B cell (primary cell): ENCODE measurements around the gene CLDN4. TPM values are rescaled to one million over a fixed set of nuclear protein-coding genes. Genes with fewer than 3 reads are reported as not detected.

Experiments
- ATAC-seq: fragments of 200-7000 bp; cut with Tn5 transposase; one replicate; pipeline ENCODE4 v1.10.0; 2021; ENCODE audit warnings: low read depth, mild to moderate bottlenecking, moderate number of reproducible peaks, moderate library complexity
- CTCF ChIA-PET: fragments of 350-600 bp; sonication (Branson Sonifier 250); formaldehyde crosslinking; loops from one replicate; lab custom pipeline; 2021; ENCODE audit warnings: antibody characterized with exemption, inconsistent platforms; lab: Charles Lee
- POLR2A ChIA-PET: fragments of 350-600 bp; sonication (Branson Sonifier 250); formaldehyde crosslinking; loops from one replicate; lab custom pipeline; 2021; ENCODE audit warnings: antibody characterized with exemption; lab: Charles Lee
- DNase-seq: peaks from one replicate; pipeline ENCODE4 v3.0.0; 2013
- H2AFZ ChIP-seq: 2 replicates; pipeline ENCODE4 v1.6.1; 2012; ENCODE audit warnings: mild to moderate bottlenecking, low read depth, low read length; ENCODE audit not compliant: insufficient read depth, poor library complexity, severe bottlenecking
- H3K27ac ChIP-seq, 2 donors: 1 replicate in 1 of 2; 2 replicates in 1 of 2; pipeline ENCODE4 v1.5.1; 2012 to 2013; ENCODE audit warnings: low read length in 2 of 2, mild to moderate bottlenecking in 2 of 2, moderate library complexity in 1 of 2
- H3K27me3 ChIP-seq, 4 experiments: fragments of 200-600 bp in 1 of 4; sonication (generic) in 1 of 4; replicated peaks in 1 of 4; 1 replicate in 2 of 4; 2 replicates in 2 of 4; pipeline versions ENCODE4 v1.6.1 to v1.7.0; 2013 to 2016; ENCODE audit warnings: low read length in 3 of 4, mild to moderate bottlenecking in 2 of 4, mixed read lengths in 1 of 4, moderate library complexity in 1 of 4; ENCODE audit not compliant: insufficient read depth in 4 of 4, control insufficient read depth in 3 of 4; ENCODE audit errors: control extremely low read depth in 1 of 4
- H3K36me3 ChIP-seq, 2 experiments: replicated peaks in 1 of 2; 1 replicate in 1 of 2; 2 replicates in 1 of 2; pipeline versions ENCODE4 v1.6.1 to v1.7.1; 2013; ENCODE audit warnings: low read length in 1 of 2; ENCODE audit not compliant: insufficient read depth in 2 of 2, control insufficient read depth in 1 of 2; ENCODE audit errors: control extremely low read depth in 1 of 2, extremely low read depth in 1 of 2
- H3K4me1 ChIP-seq, 2 donors: fragments of 200-600 bp in 1 of 2; sonication (generic) in 1 of 2; 1 replicate in 1 of 2; 2 replicates in 1 of 2; pipeline versions ENCODE4 v1.5.1 to v1.6.1; 2013 to 2017; ENCODE audit warnings: low read length in 2 of 2; ENCODE audit not compliant: control insufficient read depth in 2 of 2, insufficient read depth in 2 of 2
- H3K4me2 ChIP-seq: replicated peaks from 2 replicates; pipeline ENCODE3; 2012; ENCODE audit warnings: mild to moderate bottlenecking, low read depth, low read length; ENCODE audit not compliant: poor library complexity, severe bottlenecking
- H3K4me3 ChIP-seq, 5 experiments: fragments of 200-600 bp in 1 of 5; sonication (generic) in 1 of 5; 1 replicate in 3 of 5; 2 replicates in 2 of 5; pipeline versions ENCODE4 v1.5.1 to v1.7.0; 2011 to 2016; ENCODE audit warnings: low read length in 4 of 5, mild to moderate bottlenecking in 4 of 5, low read depth in 2 of 5, control low read depth in 1 of 5, moderate library complexity in 1 of 5; ENCODE audit not compliant: insufficient read depth in 1 of 5; ENCODE audit errors: control extremely low read depth in 1 of 5, extremely low read depth in 1 of 5
- H3K79me2 ChIP-seq: fragments of 200-600 bp; sonication (generic); one replicate; pipeline ENCODE4 v1.6.0; 2016; ENCODE audit warnings: low read length; ENCODE audit not compliant: control insufficient read depth, insufficient read depth
- H3K9ac ChIP-seq: fragments of 200-600 bp; sonication (generic); 2 replicates; pipeline ENCODE4 v1.6.1; 2017; ENCODE audit warnings: mild to moderate bottlenecking, low read length, moderate library complexity
- H3K9me3 ChIP-seq, 3 donors: one replicate each; pipeline versions ENCODE4 v1.6.1 to v1.7.1; 2013; ENCODE audit warnings: low read length in 2 of 3; ENCODE audit not compliant: control insufficient read depth in 2 of 3, insufficient read depth in 1 of 3; ENCODE audit errors: control extremely low read depth in 1 of 3
- H4K20me1 ChIP-seq: 2 replicates; pipeline ENCODE4 v1.6.0; 2012; ENCODE audit warnings: mild to moderate bottlenecking, low read length; ENCODE audit not compliant: insufficient read depth, control insufficient read depth, poor library complexity, severe bottlenecking
- H3K27ac Mint-ChIP-seq: one replicate; pipeline ENCODE4 v1.8.0; 2021; ENCODE audit warnings: mixed read lengths
- H3K27me3 Mint-ChIP-seq: one replicate; pipeline ENCODE4 v1.8.0; 2021; ENCODE audit warnings: mixed read lengths
- H3K4me1 Mint-ChIP-seq: one replicate; pipeline ENCODE4 v1.8.0; 2021; ENCODE audit warnings: mixed read lengths
- H3K4me3 Mint-ChIP-seq: one replicate; pipeline ENCODE4 v1.8.0; 2021; ENCODE audit warnings: mixed read lengths
- H3K9me3 Mint-ChIP-seq: one replicate; pipeline ENCODE4 v1.8.0; 2022; ENCODE audit warnings: mixed read lengths; ENCODE audit not compliant: insufficient read depth
- EZH2 ChIP-seq: IDR thresholded peaks from 2 replicates; pipeline ENCODE4 v1.6.1; 2012; ENCODE audit warnings: borderline replicate concordance, low read depth, mild to moderate bottlenecking, moderate library complexity, low read length; ENCODE audit not compliant: insufficient read depth, poor library complexity, severe bottlenecking
- WGBS: methylation state at CpG from one replicate; pipeline ENCODE4 v1.1.5; 2013; ENCODE audit warnings: missing lambda C conversion rate; ENCODE audit not compliant: insufficient coverage; 5-methylcytosine and 5-hydroxymethylcytosine counted together
- intact Hi-C: fragments of 100-400 bp; cut with micrococcal nuclease; formaldehyde crosslinking; loops from one replicate; pipeline ENCODE4 v1.10.0; 2022
- polyA plus RNA-seq: library from polyadenylated mRNA; depleted of rRNA; stranded (reverse); fragments of >200 nt; gene quantifications from 2 replicates; pipeline ENCODE4 v1.2.3, GENCODE V29; 2012
- total RNA-seq, 2 donors: library from RNA; stranded (reverse); fragments of 120-200 nt in 1 of 2; gene quantifications; 1 replicate in 1 of 2; 2 replicates in 1 of 2; pipeline versions ENCODE4 v1.2.3 to v1.2.4, GENCODE V29; 2013 to 2022
- TF ChIP-seq, protein P1 (sequence below): fragments of 200-600 bp; IDR thresholded peaks from one replicate; pipeline ENCODE4 v1.8.0; 2022; ENCODE audit warnings: antibody characterized with exemption, mild to moderate bottlenecking

CLDN4 gene
- total and polyA plus RNA-seq, 2 donors (not counting 1 experiment from before 2014, with no cell fraction given), result 0.09 TPM; not detected in 1

DNA sequence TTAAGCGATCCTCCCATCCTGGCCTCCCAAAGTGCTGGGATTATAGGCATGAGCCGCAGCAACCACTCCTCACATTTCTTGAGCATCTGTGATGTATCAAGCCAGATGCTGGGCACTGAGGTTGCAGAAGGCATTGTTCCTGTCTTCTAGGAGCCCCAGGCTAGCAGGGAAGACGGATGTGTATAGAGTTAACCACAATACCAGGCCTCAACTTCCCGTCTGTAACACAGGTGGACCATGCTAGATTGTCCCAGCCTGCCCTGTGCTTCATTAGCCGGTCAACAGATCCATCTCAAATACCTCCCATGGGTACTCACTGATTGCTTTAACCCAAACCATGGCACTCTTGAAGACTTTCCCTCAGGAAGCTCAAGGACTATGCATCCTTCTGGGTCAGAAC is 1.8 kb upstream of the CLDN4 start:
- no peaks in the 10 kb centered on the region for H3K9me3 Mint-ChIP-seq
- no peaks in the 10 kb centered on the region for H3K27me3 Mint-ChIP-seq
- H3K9ac ChIP-seq, result no peak overlapping the region
- ChIA-PET POLR2A (no interaction called here), CTCF (interaction anchor here (1.0 to 5.4 kb wide), 2 partner anchors 25 to 33 kb away, joined by 3 to 31 read pairs; no protein-coding TSS in a partner anchor)
- no peak overlapping the region for H3K4me3 ChIP-seq
- TF ChIP-seq, protein P1, sequence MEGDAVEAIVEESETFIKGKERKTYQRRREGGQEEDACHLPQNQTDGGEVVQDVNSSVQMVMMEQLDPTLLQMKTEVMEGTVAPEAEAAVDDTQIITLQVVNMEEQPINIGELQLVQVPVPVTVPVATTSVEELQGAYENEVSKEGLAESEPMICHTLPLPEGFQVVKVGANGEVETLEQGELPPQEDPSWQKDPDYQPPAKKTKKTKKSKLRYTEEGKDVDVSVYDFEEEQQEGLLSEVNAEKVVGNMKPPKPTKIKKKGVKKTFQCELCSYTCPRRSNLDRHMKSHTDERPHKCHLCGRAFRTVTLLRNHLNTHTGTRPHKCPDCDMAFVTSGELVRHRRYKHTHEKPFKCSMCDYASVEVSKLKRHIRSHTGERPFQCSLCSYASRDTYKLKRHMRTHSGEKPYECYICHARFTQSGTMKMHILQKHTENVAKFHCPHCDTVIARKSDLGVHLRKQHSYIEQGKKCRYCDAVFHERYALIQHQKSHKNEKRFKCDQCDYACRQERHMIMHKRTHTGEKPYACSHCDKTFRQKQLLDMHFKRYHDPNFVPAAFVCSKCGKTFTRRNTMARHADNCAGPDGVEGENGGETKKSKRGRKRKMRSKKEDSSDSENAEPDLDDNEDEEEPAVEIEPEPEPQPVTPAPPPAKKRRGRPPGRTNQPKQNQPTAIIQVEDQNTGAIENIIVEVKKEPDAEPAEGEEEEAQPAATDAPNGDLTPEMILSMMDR, result no peak
- TF ChIP-seq EZH2, result no peak
- H3K27ac Mint-ChIP-seq, result peak overlapping the region; percentile 46
- H4K20me1 ChIP-seq, result no peaks in the 10 kb centered on the region
- peak overlapping the region; percentile 52 for H3K4me3 Mint-ChIP-seq
- no peak overlapping the region for H2AFZ ChIP-seq
- no peak overlapping the region for H3K27ac ChIP-seq
- no peaks in the 10 kb centered on the region for H3K79me2 ChIP-seq
- intact Hi-C loops, result no loop called here
- ATAC-seq (no peak), DNase-seq (no peak)
- WGBS, result 70% methylated on average over 4 of the region's 5 CpGs
- no peaks in the 10 kb centered on the region for H3K9me3 ChIP-seq
- peaks cover 0 to 4% (median 0%) of the 10 kb centered on the region in 4 experiments for H3K27me3 ChIP-seq
- H3K4me2 ChIP-seq, result no peak overlapping the region
- H3K4me1 Mint-ChIP-seq, result peaks cover 30% of the 10 kb centered on the region
- no peaks in the 10 kb centered on the region for H3K36me3 ChIP-seq
- peaks cover 23 to 24% of the 10 kb centered on the region in 2 donors for H3K4me1 ChIP-seq

DNA sequence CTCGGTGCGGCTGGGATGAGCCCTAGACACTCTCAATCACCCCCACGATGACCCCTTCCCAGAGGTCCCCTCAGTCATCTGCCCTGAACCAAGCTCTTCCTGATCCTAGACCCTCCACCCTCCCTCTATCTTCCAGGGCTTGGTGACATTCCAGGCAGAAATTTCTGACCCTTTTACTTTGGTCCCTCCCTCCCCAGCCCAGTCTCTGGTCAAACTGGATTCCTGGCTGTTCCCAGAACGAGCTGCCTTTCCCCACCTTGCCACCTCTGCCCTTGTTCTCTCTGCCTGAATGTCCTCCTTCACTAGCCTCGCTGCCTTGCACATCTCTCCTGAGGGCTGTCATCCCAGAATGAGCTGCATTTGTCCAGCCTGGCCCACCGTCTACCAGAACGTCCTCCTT is 1.3 kb upstream of the CLDN4 start:
- 76% methylated on average over 5 of the region's 7 CpGs for WGBS
- H3K9ac ChIP-seq, result no peak overlapping the region
- H2AFZ ChIP-seq, result no peak overlapping the region
- Mint-ChIP-seq H3K9me3 (no peaks in the 10 kb centered on the region), H3K27me3 (no peaks in the 10 kb centered on the region), H3K4me3 (no peak overlapping the region), H3K27ac (no peak overlapping the region), H3K4me1 (peaks cover 30% of the 10 kb centered on the region)
- no peaks in the 10 kb centered on the region for H3K9me3 ChIP-seq
- H3K36me3 ChIP-seq, result no peaks in the 10 kb centered on the region
- ChIA-PET POLR2A (no interaction called here), CTCF (interaction anchor here (1.0 to 5.4 kb wide), 2 partner anchors 25 to 32 kb away, joined by 3 to 31 read pairs; no protein-coding TSS in a partner anchor)
- ATAC-seq, result no peak
- no peak overlapping the region for H3K4me3 ChIP-seq
- intact Hi-C loops, result no loop called here
- H3K27ac ChIP-seq, result no peak overlapping the region
- H3K27me3 ChIP-seq, result no peaks in the 10 kb centered on the region
- TF ChIP-seq, protein P1, result no peak
- no peak for TF ChIP-seq EZH2
- DNase-seq, result no peak
- H3K4me1 ChIP-seq, result peaks cover 23 to 24% of the 10 kb centered on the region in 2 donors
- no peak overlapping the region for H3K4me2 ChIP-seq
- no peaks in the 10 kb centered on the region for H4K20me1 ChIP-seq
- H3K79me2 ChIP-seq, result no peaks in the 10 kb centered on the region
